CD4-positive, alpha-beta T cell treated with Interleukin-17A for 4 hours (primary cell): ENCODE measurements around the gene UVRAG.

Experiments
- DNase-seq: peaks from one replicate; pipeline ENCODE4 v3.0.0-alpha.2; 2020; ENCODE audit warnings: mixed read lengths

Gene UVRAG

GRCh38 chr11:76158394-76159302, 343.6 kb downstream of the UVRAG start:
- no peak for DNase-seq

GRCh38 chr11:76159303-76159937, 344.4 kb downstream of the UVRAG start:
- no peak for DNase-seq

GRCh38 chr11:76159983-76160661, 345.1 kb downstream of the UVRAG start:
- DNase-seq, result no peak

GRCh38 chr11:76160856-76161255, 345.8 kb downstream of the UVRAG start:
- no peak for DNase-seq

- DNase-seq, result no peak
These were observed 346.4 kb downstream of the UVRAG start for GRCh38 chr11:76161261-76161961.

- no peak for DNase-seq
These were observed 347.6 kb downstream of the UVRAG start for GRCh38 chr11:76162336-76163288.

GRCh38 chr11:76163289-76163880, 348.4 kb downstream of the UVRAG start:
- DNase-seq, result no peak

GRCh38 chr11:76164081-76164480, 349.1 kb downstream of the UVRAG start:
- DNase-seq, result no peak

- DNase-seq, result no peak
These were observed 350.1 kb downstream of the UVRAG start for GRCh38 chr11:76164861-76165751.

GRCh38 chr11:76166314-76166713, 351.3 kb downstream of the UVRAG start:
- DNase-seq, result no peak

GRCh38 chr11:76167590-76167989, 352.6 kb downstream of the UVRAG start:
- no peak for DNase-seq

GRCh38 chr11:76169473-76169896, 354.5 kb downstream of the UVRAG start:
- DNase-seq, result no peak

- no peak for DNase-seq
These were observed 355.5 kb downstream of the UVRAG start for GRCh38 chr11:76170468-76170867.

GRCh38 chr11:76172583-76172982, 357.6 kb downstream of the UVRAG start:
- DNase-seq, result no peak

- DNase-seq, result no peak
These were observed 358.7 kb downstream of the UVRAG start for GRCh38 chr11:76173663-76174062.

- DNase-seq, result no peak
These were observed 359.3 kb downstream of the UVRAG start for GRCh38 chr11:76174330-76174729.

GRCh38 chr11:76175783-76176182, 360.8 kb downstream of the UVRAG start:
- no peak for DNase-seq

GRCh38 chr11:76176463-76176862, 361.5 kb downstream of the UVRAG start:
- DNase-seq, result no peak

- no peak for DNase-seq
These were observed 362.3 kb downstream of the UVRAG start for GRCh38 chr11:76177250-76177686.

- no peak for DNase-seq
These were observed 364.1 kb downstream of the UVRAG start for GRCh38 chr11:76179147-76179546.
